Thyroid gland (tissue), 4 donors: ENCODE results near the gene UBE2O. TPM values are rescaled to one million over a fixed set of nuclear protein-coding genes. Genes with fewer than 3 reads are reported as not detected.

Experiments used
- DNase-seq, 2 donors: peaks; one replicate each; pipeline ENCODE4 v3.0.0-alpha.2; 2019
- H3K27ac ChIP-seq, 3 donors: fragments of 200-600 bp; sonication (generic); 1 replicate in 2 of 3; 2 replicates in 1 of 3; pipeline ENCODE4 v1.5.1; 2016 to 2019; ENCODE audit warnings: mild to moderate bottlenecking in 1 of 3, moderate library complexity in 1 of 3
- H3K27me3 ChIP-seq: fragments of 200-600 bp; sonication (generic); one replicate; pipeline ENCODE4 v1.5.1; 2019
- H3K36me3 ChIP-seq, 2 donors: fragments of 200-600 bp; sonication (generic); one replicate each; pipeline ENCODE4 v1.5.1; 2016 to 2019
- H3K4me1 ChIP-seq, 2 donors: fragments of 200-600 bp; sonication (generic); one replicate each; pipeline ENCODE4 v1.5.1; 2017 to 2019
- H3K4me3 ChIP-seq, 3 donors: fragments of 200-600 bp; sonication (generic); replicated peaks in 1 of 3; 1 replicate in 2 of 3; 2 replicates in 1 of 3; pipeline ENCODE4 v1.5.1; 2016; ENCODE audit warnings: mild to moderate bottlenecking in 1 of 3
- H3K9me3 ChIP-seq: fragments of 200-600 bp; sonication (generic); one replicate; pipeline ENCODE4 v1.5.1; 2017
- CTCF ChIP-seq, 6 experiments: fragments of 200-600 bp in 3 of 6; fragments of 450-650 bp in 3 of 6; sonication (generic) in 3 of 6; IDR thresholded peaks; one replicate each; pipeline ENCODE4 v1.5.1; 2016 to 2019; ENCODE audit warnings: antibody characterized with exemption in 6 of 6, mild to moderate bottlenecking in 2 of 6, inconsistent platforms in 1 of 6, moderate library complexity in 1 of 6
- POLR2A ChIP-seq, 2 donors: fragments of 450-650 bp; IDR thresholded peaks; one replicate each; pipeline ENCODE4 v1.6.1; 2017; ENCODE audit warnings: antibody characterized with exemption in 2 of 2, mild to moderate bottlenecking in 2 of 2, moderate library complexity in 1 of 2
- WGBS, 2 donors: methylation state at CpG; one replicate each; pipeline ENCODE4 v1.1.5; 2017; 5-methylcytosine and 5-hydroxymethylcytosine counted together
- intact Hi-C: fragments of 100-400 bp; cut with DNase I; formaldehyde crosslinking; loops from one replicate; pipeline ENCODE4 v1.15.1; 2023
- total RNA-seq, 4 donors: library from RNA; depleted of rRNA; stranded (reverse); fragments of >200 nt; gene quantifications; one replicate each; pipeline ENCODE4 v1.2.3, GENCODE V29; 2016

The UBE2O gene
- total RNA-seq, 4 donors from 2014 or later, result 26.3 to 47.9 (median 37.3) TPM

DNA sequence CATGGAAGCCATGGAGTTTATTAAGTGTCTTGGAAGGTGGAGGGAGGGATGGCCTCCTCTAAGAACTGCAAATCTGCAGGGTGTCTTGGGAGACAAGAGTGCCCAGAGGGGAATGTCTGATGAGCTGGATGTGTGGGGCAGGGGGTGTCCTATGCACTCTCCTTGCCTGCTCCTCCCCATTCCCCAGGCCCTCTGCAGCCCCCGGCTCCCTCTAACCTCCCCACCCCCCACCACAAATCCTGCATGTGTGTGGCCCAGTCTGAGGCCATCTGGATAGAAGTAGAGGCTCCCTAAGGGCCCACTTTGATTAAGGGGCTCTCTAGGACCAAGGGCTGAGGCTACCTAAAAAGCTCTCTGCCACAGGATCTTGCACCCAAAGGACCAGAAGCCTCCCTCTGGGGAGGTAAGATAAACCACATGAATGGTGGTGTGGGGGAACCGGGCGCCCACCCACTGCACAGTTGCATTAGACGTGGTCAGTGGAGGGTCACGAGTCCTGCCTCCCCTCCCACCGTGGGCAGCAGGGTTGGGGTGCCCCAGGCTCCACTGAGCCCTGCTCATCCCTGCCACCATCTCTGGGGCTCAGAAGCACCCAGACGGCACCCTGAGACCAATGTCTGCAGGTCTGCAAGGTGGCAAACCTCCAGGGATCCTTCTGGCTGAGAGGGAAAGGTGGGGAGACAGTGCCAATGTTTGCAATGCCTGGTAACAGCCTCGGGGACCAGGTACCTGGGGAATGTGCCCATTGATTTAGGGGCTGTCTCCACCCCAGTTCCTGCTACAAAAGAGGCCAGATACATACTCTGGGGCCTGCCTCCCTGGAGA lies 15.1 kb upstream of the UBE2O start:
- Histone ChIP-seq H3K27ac (no peak overlapping the region), H3K36me3 (peaks cover 0 to 8% of the 10 kb centered on the region in 2 donors), H3K9me3 (no peaks in the 10 kb centered on the region), H3K4me1 (peaks cover 0 to 3% of the 10 kb centered on the region in 2 donors), H3K4me3 (no peak overlapping the region), H3K27me3 (no peaks in the 10 kb centered on the region)
- TF ChIP-seq CTCF (IDR thresholded peaks at IDR 0.05) (no peak), POLR2A (IDR thresholded peaks at IDR 0.05) (no peak)
- DNase-seq, result no peak
- 56 to 68% methylated on average over 3 to 7 of the region's 8 CpGs for WGBS, 2 donors
- intact Hi-C loops, result no loop called here

- TF ChIP-seq POLR2A (IDR thresholded peaks at IDR 0.05) (no peak), CTCF (IDR thresholded peaks at IDR 0.05) (no peak)
- no peak for DNase-seq
- Histone ChIP-seq H3K36me3 (peaks cover 0 to 8% of the 10 kb centered on the region in 2 donors), H3K27me3 (no peaks in the 10 kb centered on the region), H3K27ac (no peak within 1 kb of the TSS), H3K4me3 (no peak within 1 kb of the TSS), H3K9me3 (no peaks in the 10 kb centered on the region), H3K4me1 (peaks cover 0 to 3% of the 10 kb centered on the region in 2 donors)
- intact Hi-C loops, result no loop called here
- 73 to 82% methylated on average over 3 to 11 of the region's 11 CpGs for WGBS, 2 donors
Observed at GRCh38 chr17:76467366-76467765, 14.4 kb upstream of the UBE2O start, which contains the start of gene AANAT. Gene AANAT (plus strand): TSS chr17:76467603. CDS start chr17:76468747, 1,144 bp downstream.

GRCh38 chr17:76466775-76467130 lies 13.8 kb upstream of the UBE2O start:
- TF ChIP-seq POLR2A (IDR thresholded peaks at IDR 0.05) (no peak), CTCF (IDR thresholded peaks at IDR 0.05) (no peak)
- H3K27ac ChIP-seq, result no peak overlapping the region
- WGBS, 2 donors, result 86 to 91% methylated on average over 6 of the region's 6 CpGs
- intact Hi-C loops, result loop anchor here (1.0 kb wide), 1 partner anchor 40 kb away; no protein-coding TSS in a partner anchor
- no peak overlapping the region for H3K4me3 ChIP-seq
- H3K27me3 ChIP-seq, result no peaks in the 10 kb centered on the region
- no peak for DNase-seq
- H3K4me1 ChIP-seq, result peaks cover 0 to 3% of the 10 kb centered on the region in 2 donors
- no peaks in the 10 kb centered on the region for H3K9me3 ChIP-seq
- peaks cover 0 to 4% of the 10 kb centered on the region in 2 donors for H3K36me3 ChIP-seq

DNA sequence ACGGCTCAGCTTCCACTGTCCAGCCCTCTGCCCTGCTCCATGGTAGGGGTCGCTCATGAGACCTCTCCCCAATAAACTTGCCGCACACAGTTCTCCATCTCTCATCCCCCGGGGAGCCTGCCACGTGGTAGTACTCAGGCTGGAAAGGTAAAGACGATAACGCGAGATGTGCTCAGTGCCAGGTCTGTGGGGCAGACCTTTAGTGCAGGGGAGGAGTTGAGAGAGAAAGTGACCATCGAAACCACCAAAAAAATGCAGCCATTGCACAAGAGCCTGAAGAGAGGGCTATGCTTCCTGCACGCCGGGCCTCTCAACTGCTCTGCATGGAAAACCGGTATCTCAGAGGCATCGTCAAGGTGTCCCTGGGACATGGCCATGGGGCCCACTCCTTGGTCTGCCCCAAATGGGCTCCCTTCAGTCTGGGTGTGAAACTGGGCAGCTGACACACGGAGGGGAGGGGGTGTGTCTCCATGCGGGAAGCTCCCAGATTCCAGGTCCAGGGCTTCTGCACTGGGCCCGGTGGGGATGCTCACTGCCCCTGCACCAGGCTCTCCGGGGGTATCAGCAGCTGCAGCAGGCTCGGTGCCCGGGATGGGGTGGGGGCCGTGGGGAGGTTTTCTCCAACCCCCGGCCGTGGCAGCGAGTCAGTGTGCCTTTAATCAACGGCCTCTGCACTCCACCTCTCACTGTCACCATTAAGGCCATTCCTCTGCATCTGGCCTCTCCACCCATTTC lies 9.8 kb upstream of the UBE2O start:
- H3K4me1 ChIP-seq, result peaks cover 0 to 3% of the 10 kb centered on the region in 2 donors
- no peaks in the 10 kb centered on the region for H3K27me3 ChIP-seq
- 75 to 79% methylated on average over 20 to 22 of the region's 24 CpGs for WGBS, 2 donors
- DNase-seq, result no peak
- no peaks in the 10 kb centered on the region for H3K36me3 ChIP-seq
- H3K4me3 ChIP-seq, result no peak overlapping the region
- no peak overlapping the region for H3K27ac ChIP-seq
- H3K9me3 ChIP-seq, result no peaks in the 10 kb centered on the region
- intact Hi-C loops, result no loop called here
- TF ChIP-seq CTCF (IDR thresholded peaks at IDR 0.05) (no peak), POLR2A (IDR thresholded peaks at IDR 0.05) (no peak)
